Muscle layer of duodenum (tissue), 2 donors: ENCODE data around the gene INVS.
"Not testable (repeated sequence)": the region's sequence is repeated elsewhere in the genome, so short reads cannot be mapped to it uniquely, and the experiment has no call there.

Experiments
- H3K27ac ChIP-seq: one replicate; pipeline ENCODE4 v1.7.0; 2013; ENCODE audit warnings: mild to moderate bottlenecking, low read length
- H3K27me3 ChIP-seq: one replicate; pipeline ENCODE4 v1.7.0; 2013; ENCODE audit warnings: low read depth, mild to moderate bottlenecking, control low read depth, low read length
- H3K36me3 ChIP-seq, 2 donors: one replicate each; pipeline ENCODE4 v1.7.0; 2013; ENCODE audit warnings: low read length in 2 of 2, control low read depth in 1 of 2, mild to moderate bottlenecking in 1 of 2; ENCODE audit not compliant: insufficient read depth in 2 of 2, control insufficient read depth in 1 of 2
- H3K4me1 ChIP-seq, 2 donors: one replicate each; pipeline ENCODE4 v1.7.0; 2013; ENCODE audit warnings: low read length in 2 of 2, mild to moderate bottlenecking in 2 of 2, control low read depth in 1 of 2, moderate library complexity in 1 of 2; ENCODE audit not compliant: insufficient read depth in 2 of 2, control insufficient read depth in 1 of 2
- H3K4me3 ChIP-seq, 2 donors: one replicate each; pipeline ENCODE4 v1.7.0; 2013; ENCODE audit warnings: low read length in 2 of 2, low read depth in 1 of 2, mild to moderate bottlenecking in 1 of 2
- H3K9me3 ChIP-seq, 2 donors: one replicate each; pipeline ENCODE4 v1.7.0; 2013; ENCODE audit warnings: low read length in 2 of 2, control low read depth in 1 of 2, mild to moderate bottlenecking in 1 of 2; ENCODE audit not compliant: control insufficient read depth in 1 of 2
- donor health status: healthy.

Gene INVS

DNA sequence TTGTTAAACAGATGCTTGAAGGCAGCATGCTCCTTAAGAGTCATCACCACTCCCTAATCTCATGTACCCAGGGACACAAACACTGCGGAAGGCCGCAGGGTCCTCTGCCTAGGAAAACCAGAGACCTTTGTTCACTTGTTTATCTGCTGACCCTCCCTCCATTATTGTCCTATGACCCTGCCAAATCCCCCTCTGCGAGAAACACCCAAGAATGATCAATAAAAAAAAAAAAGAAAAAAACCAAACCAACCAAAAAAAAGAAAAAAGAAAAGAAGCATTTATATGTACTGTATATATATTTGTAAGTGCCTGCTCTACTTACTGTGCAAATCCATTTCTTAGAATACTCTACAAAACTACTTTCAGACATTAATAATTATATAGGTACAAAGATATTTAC, 30.0 kb upstream of the INVS start:
- H3K4me3 ChIP-seq, H3K36me3 ChIP-seq, H3K4me1 ChIP-seq, H3K27ac ChIP-seq, H3K27me3 ChIP-seq, H3K9me3 ChIP-seq: not testable (repeated sequence)

DNA sequence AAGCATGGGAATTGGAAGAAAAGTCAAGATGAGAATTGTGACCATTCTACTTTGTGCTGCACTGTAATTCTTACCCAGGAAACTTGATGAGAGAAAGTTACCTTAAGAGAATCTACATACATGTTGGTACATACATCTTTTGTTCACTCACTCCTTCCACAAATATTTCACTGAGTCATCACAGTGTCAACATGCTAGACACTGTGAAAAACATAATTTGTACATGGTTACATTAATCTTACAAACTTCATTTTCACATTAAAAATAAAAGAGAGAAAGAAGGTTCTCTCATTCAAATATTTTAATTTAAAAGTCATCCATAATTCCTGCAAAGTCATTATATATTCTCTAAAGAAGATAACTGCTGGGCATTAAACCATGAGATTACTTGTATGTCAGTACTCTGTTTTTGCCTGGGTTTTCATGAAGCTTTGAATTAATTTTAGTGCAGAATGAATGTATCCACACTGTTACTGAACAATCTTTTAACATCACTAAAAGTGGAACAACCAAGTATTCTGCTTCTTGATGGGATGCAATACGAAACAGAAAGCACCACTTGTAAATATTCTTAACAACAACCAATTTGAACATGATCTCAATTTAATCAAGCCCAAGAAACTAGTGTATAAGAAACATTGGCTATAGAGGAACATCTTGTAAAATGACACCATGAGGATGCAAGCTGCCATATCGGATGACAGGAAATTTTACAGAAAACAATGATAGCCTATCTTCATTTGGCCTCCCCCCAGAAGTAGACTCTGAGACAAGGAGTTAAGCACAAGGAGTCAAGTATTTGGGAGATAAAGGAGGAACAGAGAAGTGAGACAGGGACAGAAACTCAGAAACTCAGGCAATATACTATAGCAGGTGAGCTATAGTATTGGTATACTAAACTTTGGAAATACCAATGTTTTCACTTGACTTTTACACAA, 28.7 kb upstream of the INVS start:
- peaks cover 0 to 5% of the 10 kb centered on the region in 2 donors for H3K4me1 ChIP-seq
- H3K27ac ChIP-seq: no peak overlapping the region
- no peaks in the 10 kb centered on the region for H3K36me3 ChIP-seq
- H3K9me3 ChIP-seq: no peaks in the 10 kb centered on the region
- no peaks in the 10 kb centered on the region for H3K27me3 ChIP-seq
- H3K4me3 ChIP-seq: no peak overlapping the region

DNA sequence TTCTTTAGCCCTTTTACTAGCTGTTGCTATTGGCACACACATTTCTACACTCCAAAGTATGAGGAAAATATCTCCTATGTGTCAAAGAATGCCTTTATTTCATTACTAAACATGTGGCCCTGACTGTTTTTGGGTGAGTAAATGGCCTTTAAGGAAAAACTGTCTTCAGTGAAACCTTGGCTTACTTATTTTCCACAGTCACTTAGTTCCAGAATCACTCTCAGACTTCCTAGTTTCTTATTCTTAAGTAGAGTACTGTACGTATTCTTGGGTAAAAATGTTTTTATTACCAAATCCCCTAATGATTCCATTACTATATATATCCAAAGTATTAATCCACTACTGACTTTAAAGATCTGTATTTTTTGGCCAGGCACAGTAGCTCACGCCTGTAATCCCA, 27.8 kb upstream of the INVS start:
- Histone ChIP-seq H3K27me3 (no peaks in the 10 kb centered on the region), H3K27ac (no peak overlapping the region)

DNA sequence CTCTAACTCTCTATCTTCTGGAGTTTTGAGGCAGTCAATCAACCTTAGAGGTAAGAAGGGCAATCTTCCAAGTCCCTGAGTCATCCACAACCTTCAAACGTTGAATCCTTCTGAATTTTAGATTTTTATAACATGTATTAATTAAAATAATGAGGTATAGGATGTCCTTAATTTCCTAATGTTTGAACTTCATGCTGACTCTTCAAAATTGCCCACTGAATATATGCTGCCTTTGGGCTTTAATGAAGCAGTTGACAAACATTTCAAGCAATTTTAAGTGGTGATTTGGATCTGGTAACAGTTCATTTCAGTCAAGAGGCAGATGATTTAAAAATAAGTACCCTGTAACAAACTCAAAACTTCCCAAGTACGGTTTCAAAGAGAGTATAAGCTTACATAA, 26.2 kb upstream of the INVS start:
- Histone ChIP-seq H3K36me3 (no peaks in the 10 kb centered on the region), H3K27ac (no peak overlapping the region), H3K27me3 (no peaks in the 10 kb centered on the region), H3K9me3 (no peaks in the 10 kb centered on the region), H3K4me1 (no peaks in the 10 kb centered on the region), H3K4me3 (no peak overlapping the region)

More for the DNA sequence above, 27.8 kb upstream of the INVS start:
- Histone ChIP-seq H3K4me3 (no peak overlapping the region), H3K9me3 (no peaks in the 10 kb centered on the region), H3K4me1 (peaks cover 0 to 5% of the 10 kb centered on the region in 2 donors), H3K36me3 (no peaks in the 10 kb centered on the region)

DNA sequence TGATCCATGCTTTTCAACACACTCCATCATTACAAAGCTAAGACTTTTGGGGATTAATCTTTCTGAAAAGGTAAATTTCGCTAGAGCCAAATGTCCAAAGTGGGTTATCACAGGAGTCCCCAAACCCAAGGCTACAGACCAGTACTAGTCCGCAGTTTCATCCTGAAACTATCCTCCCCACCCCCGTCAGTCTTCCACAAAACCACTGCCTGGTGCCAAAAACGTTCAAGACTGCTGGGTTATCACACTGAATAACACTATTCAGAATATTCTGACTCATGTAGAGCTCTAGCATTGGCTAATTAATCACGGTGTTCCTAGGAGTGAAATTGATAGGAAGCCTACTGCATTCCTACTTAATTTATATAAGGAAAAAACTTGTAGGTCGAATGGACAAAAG, 24.9 kb upstream of the INVS start:
- Histone ChIP-seq H3K27me3 (no peaks in the 10 kb centered on the region), H3K36me3 (no peaks in the 10 kb centered on the region), H3K27ac (no peak overlapping the region), H3K9me3 (no peaks in the 10 kb centered on the region), H3K4me1 (no peaks in the 10 kb centered on the region), H3K4me3 (no peak overlapping the region)

DNA sequence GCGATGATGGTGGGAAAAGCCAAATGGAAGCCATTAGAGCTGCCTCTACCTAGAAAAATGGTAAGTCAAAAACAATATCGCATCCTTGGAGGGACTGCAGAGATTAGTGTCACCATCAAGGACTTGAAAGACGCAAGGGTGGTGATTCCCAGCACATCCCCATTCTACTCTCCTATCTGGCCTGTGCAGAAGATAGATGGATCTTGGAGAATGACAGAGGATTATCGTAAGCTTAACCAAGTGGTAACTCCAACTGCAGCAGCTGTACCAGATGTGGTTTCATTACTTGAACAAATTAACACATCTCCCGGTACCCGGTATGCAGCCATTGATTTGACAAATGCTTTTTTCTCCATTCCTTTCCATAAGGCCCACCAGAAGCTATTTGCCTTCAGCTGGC, 24.1 kb upstream of the INVS start:
- Histone ChIP-seq H3K36me3 (no peaks in the 10 kb centered on the region), H3K27me3 (no peaks in the 10 kb centered on the region), H3K4me3 (no peak overlapping the region), H3K4me1 (no peaks in the 10 kb centered on the region), H3K9me3 (no peaks in the 10 kb centered on the region), H3K27ac (no peak overlapping the region)

DNA sequence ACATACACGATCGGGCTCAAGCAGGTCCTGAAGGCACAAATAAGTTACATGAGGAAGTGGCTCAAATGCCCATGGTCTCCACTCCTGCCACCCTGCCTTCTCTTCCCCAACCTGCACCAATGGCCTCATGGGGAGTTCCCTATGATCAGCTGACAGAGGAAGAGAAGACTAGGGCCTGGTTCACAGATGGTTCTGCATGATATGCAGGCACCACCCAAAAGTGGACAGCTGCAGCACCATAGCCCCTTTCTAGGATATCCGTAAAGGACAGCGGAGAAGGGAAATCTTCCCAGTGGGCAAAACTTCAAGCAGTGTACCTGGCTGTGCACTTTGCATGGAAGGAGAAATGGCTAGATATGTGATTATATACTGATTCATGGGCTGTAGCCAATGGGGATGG, 22.8 kb upstream of the INVS start:
- not testable (repeated sequence) for H3K4me1 ChIP-seq, H3K36me3 ChIP-seq, H3K4me3 ChIP-seq, H3K27me3 ChIP-seq, H3K9me3 ChIP-seq, H3K27ac ChIP-seq

DNA sequence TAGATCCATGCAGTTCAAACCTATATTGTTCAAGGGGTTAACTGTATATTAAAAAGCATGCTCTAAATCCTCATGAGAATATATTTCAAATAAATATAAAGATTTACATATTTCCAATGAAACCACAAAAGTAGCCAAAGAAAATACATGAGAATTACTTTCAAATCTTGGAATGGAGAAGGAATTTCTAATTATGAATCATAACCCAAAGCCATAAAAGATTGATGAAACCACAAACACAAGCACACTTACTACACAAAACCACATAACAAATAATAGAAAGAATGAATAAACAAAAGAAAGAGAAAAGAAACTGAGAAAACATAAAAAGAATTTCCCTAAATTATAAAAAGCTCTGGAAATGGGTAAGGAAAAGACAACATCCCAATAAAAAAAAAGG, 16.3 kb upstream of the INVS start:
- peaks cover 0 to 11% of the 10 kb centered on the region in 2 donors for H3K4me1 ChIP-seq
- no peak overlapping the region for H3K4me3 ChIP-seq
- no peak overlapping the region for H3K27ac ChIP-seq
- H3K27me3 ChIP-seq: no peaks in the 10 kb centered on the region
- H3K36me3 ChIP-seq: no peaks in the 10 kb centered on the region
- no peaks in the 10 kb centered on the region for H3K9me3 ChIP-seq

DNA sequence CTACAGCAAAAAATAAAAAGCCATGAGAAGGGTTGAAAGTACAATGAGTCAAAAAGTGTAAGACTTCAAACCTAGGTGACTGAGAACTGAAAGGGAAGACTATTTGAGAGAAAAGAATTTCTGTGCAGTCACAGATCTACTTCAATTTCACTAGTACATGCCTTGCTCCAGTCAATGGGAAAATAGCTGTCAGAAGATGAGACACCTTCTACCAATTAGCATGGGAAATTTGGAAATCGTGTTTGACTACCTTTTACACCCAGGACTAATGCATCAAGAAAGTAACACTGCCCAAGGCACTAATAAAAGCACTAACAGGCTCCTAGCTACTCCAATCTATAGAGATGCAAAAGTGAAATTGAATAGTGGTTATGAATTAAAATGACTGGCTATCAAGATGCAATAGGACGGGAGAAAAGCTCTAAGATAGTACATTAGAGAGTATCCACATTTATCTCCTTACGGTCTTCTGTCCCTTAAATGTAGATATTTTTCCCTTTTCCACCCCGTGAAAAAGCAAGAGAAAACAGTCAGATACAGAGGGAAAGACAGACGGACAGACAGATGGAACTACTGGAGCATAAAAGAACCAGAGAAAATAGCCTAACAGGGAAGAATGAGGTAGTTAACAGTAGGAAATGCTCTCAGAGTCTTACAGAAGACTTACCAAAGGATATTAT, 15.5 kb upstream of the INVS start:
- Histone ChIP-seq H3K36me3 (no peaks in the 10 kb centered on the region), H3K4me3 (no peak overlapping the region), H3K9me3 (no peaks in the 10 kb centered on the region), H3K27ac (no peak overlapping the region), H3K27me3 (no peaks in the 10 kb centered on the region), H3K4me1 (peaks cover 0 to 11% of the 10 kb centered on the region in 2 donors)

DNA sequence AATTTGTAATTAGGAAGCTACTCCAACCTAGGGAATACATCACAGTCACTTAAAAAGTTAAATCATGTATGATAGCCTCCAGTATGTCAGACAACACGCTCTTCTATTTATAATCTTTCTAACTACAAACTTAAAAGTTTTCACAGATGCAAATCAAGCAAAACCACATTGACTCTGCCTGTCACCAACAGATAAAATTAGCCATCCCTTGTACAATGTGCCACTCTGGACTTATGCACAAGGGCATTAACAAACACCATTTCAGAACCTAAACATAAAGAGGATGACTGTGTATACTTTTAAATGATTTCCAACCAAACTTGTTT, 15.0 kb upstream of the INVS start:
- no peak overlapping the region for H3K4me3 ChIP-seq
- H3K4me1 ChIP-seq: peaks cover 0 to 11% of the 10 kb centered on the region in 2 donors
- no peaks in the 10 kb centered on the region for H3K9me3 ChIP-seq
- no peaks in the 10 kb centered on the region for H3K27me3 ChIP-seq
- H3K27ac ChIP-seq: no peak overlapping the region
- H3K36me3 ChIP-seq: no peaks in the 10 kb centered on the region

DNA sequence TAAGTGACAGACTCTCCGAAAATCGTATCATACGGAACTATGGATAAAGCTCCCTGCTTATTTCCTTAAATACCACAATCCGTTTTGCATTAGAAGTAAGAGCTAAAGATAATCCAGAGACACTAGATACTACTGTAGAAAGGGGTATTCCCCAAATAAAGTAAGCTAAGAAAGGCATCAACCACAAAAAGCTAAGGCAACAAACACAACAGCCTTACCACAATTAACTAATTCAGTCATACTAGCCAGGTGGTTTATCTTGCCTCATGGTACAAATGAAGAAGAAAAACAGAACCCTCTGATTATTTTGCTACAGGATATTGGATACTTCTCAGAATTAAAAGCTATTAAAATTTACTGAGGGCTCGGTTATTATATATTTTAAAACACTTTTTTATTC, 14.3 kb upstream of the INVS start:
- no peak overlapping the region for H3K4me3 ChIP-seq
- H3K9me3 ChIP-seq: no peaks in the 10 kb centered on the region
- peaks cover 0 to 11% of the 10 kb centered on the region in 2 donors for H3K4me1 ChIP-seq
- H3K27me3 ChIP-seq: no peaks in the 10 kb centered on the region
- H3K36me3 ChIP-seq: no peaks in the 10 kb centered on the region
- H3K27ac ChIP-seq: no peak overlapping the region
